Subcutaneous adipose tissue (tissue), 4 donors: ENCODE results near the gene PCSK4. TPM values are rescaled to one million over a fixed set of nuclear protein-coding genes. Genes with fewer than 3 reads are reported as not detected.

Experiments
- CTCF ChIP-seq: fragments of 450-650 bp; IDR thresholded peaks from one replicate; pipeline ENCODE4 v1.5.1; 2016; ENCODE audit warnings: low read depth, mild to moderate bottlenecking, control low read depth, antibody characterized with exemption, moderate library complexity
- total RNA-seq, 4 donors: library from RNA; depleted of rRNA; stranded (reverse); fragments of >200 nt; gene quantifications; one replicate each; pipeline ENCODE4 v1.1.0, GENCODE V29; 2016

Gene PCSK4
- 1 to 10 TPM in 3 of 4 donors, under 1 TPM in 1; 0.65 to 2.6 (median 1.8) TPM for total RNA-seq

DNA sequence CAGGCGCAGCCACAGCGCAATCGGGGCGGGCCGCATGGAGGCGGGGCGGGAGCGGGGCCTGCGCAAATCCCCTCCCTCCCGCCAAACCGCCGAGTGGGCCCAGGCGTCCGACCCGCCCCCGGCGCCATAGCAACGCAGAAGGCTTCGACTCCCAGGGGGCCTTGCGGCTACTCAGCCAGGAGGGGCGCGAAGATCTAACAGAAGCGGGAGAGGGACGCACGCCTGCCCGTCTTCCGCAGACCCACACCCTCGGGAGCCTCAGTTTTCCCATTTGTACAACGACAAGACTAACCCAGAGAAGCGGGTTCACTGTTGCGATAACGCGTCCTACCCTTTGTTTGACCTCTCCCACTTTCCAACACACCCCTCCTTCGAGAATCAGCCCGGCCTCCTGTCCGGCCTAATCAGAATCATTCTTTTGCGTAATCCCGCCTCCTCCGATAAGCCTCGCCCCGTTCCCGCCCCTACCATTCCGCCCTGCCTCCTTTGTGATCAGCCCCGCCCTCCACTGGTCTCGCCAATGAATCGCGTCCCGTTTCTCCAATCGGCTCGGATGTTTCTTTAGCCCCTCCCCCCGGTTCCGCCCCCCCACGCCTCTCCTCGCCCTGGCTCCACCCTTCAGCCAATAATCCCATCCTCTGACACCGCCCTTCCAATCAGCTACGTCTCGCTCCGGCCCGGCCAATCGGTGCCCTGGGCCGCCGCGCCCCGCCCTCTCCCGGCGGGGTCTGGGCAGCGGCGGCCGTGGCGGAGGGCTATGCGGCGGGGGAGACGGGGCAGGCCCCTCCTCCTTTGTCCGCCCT is at the start of gene PCSK4:
PCSK4 (minus strand) TSS at position 40 of the 803 bp plus-strand sequence; CDS start at position 36, 4 bp downstream.
- no peak for TF ChIP-seq CTCF

- TF ChIP-seq CTCF: no peak
Measured at GRCh38 chr19:1538978-1539377, 48.8 kb upstream of the PCSK4 start.

GRCh38 chr19:1534972-1535371 is 44.8 kb upstream of the PCSK4 start:
- TF ChIP-seq CTCF: no peak

DNA sequence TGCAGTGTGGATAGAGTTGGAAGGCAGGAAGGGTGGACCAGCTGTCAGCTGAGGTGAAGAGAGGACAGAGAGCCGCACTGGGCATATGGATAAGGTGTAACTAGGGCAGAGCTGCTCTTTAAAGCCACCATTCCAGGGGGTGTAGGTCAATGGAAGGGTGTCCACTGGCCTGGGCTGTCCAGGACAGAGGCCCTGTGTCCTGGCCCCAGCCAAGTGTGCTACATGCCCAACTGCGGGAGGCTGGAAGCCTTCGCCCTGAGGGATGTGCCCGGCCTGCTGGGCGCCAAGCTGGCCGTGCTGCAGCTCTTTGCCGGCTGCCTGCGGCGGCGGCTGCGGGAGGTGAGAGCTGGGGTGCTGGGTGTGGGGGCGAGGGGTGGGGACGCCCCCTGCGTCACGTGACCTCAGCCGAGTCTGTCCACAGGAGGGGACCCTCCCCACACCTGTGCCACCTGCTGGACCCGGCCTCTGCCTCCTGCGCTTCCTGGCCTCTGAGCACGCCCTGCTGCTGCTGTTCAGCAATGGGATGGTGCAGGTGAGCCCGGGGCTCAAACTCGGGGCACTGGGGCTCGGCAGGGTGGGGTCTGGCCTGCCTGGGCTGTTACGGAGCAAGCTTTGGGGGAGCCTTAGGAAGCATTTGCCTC is 43.5 kb upstream of the PCSK4 start:
- no peak for TF ChIP-seq CTCF

GRCh38 chr19:1532003-1532402 is 41.9 kb upstream of the PCSK4 start:
- no peak for TF ChIP-seq CTCF

DNA sequence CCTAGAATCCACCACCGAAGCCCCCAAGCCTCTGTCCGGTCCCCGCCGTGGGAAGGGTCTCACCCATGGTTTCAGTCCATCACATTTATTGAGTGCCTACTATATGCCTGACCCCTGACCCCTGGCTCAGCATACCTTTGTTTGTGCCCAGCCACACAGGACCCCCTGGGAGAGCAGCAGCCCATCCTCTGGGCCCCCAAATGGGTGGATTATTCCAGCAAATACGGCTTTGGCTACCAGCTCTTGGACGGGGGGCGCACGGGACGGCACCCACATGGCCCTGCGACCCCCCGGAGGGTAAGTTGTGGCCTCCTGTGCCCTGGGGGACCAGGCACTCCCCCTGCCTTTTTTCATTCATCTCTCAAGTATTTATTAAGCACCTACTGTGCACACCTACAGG is 41.4 kb upstream of the PCSK4 start:
- TF ChIP-seq CTCF: no peak

DNA sequence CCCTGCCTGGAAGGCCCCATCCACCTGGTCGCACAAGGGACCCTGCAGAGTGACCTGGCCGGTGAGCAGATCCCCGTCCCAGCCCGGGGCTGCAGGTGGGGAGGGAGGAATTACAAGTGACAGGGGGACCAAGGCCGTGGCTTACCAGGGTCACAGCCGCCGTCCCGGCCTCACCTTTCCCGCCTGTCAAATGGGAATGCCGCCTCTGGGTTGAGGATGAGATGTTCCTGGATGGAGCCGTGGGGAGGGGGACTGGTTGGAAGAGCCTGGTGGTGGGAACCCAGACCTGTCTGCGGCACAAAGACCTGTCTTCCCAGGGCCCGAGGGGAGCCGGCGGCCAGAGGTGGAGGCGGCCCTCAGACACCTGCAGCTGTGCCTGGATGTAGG is 39.3 kb upstream of the PCSK4 start:
- no peak for TF ChIP-seq CTCF
